C4-2B (cell line): ENCODE results near the gene DNM3.

ENCODE experiments used
- H3K27ac ChIP-seq: fragments of 450-650 bp; 2 replicates; pipeline ENCODE4 v1.5.1; 2017
- ZFX ChIP-seq: fragments of 450-650 bp; IDR thresholded peaks from 2 replicates; pipeline ENCODE4 v1.6.1; 2017
- TF ChIP-seq, protein P1 (sequence below): fragments of 450-650 bp; conservative IDR thresholded peaks from 2 replicates; pipeline ENCODE4 v1.5.1; 2017; ENCODE audit warnings: mild to moderate bottlenecking

Gene DNM3

DNA sequence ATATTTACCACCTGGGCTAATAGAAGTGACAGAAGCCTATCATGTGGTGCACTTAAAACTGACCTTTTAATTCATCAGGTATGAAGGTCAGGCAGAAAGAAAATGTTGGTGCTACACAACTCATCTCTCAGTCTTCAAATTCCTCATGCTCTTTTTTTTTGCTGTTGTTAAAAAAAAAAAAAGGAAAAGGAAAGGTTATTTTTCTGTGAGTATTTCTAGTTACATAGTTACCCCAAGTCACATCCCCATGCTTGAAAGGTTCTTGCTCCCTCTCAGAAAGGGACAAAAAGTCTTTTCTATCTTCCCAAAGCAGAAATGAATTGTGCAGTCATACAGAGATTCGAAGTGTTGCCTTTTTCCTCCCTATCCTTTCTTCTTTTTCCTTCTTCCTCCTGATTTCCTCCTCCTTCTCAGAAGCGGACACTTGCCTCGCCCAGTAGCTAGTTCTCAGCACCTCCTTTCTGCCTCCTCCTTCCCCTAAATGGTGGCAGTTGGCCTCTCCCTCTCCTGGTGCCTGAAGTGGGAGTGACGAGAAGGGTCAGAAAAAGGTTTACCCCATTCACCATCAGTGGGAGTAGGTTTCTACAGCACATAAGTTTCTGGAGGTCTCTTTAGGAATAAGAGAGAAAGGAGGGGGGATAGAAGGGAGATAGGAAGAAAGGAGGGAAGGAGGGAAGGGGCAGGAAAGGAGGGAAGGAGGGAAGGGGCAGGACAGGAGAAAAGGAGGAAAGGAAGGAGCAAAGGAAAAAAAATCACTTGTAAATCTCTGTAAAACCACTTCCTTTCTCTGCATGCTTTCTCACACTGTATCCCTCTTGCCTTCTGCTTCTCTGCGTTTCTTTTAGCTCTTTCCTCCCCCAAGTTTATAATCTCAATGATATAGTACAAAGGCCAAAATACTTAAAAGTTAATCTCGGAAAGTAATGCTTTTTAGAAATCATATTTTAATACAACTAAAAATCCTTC is 558.7 kb downstream of the DNM3 start:
- no peak for TF ChIP-seq ZFX
- TF ChIP-seq, protein P1, sequence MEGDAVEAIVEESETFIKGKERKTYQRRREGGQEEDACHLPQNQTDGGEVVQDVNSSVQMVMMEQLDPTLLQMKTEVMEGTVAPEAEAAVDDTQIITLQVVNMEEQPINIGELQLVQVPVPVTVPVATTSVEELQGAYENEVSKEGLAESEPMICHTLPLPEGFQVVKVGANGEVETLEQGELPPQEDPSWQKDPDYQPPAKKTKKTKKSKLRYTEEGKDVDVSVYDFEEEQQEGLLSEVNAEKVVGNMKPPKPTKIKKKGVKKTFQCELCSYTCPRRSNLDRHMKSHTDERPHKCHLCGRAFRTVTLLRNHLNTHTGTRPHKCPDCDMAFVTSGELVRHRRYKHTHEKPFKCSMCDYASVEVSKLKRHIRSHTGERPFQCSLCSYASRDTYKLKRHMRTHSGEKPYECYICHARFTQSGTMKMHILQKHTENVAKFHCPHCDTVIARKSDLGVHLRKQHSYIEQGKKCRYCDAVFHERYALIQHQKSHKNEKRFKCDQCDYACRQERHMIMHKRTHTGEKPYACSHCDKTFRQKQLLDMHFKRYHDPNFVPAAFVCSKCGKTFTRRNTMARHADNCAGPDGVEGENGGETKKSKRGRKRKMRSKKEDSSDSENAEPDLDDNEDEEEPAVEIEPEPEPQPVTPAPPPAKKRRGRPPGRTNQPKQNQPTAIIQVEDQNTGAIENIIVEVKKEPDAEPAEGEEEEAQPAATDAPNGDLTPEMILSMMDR, result peak; percentile 72
- H3K27ac ChIP-seq, result no peak overlapping the region

DNA sequence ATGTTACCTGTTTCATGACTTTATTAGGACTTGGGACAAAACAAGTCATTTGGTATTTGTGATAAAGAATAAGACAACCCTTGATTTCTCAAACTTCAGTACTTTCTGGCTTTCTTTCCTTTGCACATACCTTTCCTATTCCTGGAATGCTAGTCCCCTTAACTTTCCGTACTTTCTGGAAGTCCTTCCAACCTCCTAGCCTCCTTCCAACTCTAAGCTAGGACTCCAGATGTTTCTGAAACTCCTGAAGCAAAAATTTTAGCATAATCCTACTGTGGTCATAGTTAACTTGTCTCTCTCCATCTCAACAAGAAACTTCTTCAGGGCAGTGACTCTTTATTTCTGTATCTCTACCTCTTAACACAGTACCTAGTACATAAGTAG is 559.4 kb downstream of the DNM3 start:
- no peak overlapping the region for H3K27ac ChIP-seq
- TF ChIP-seq, protein P1, result no peak
- no peak for TF ChIP-seq ZFX

DNA sequence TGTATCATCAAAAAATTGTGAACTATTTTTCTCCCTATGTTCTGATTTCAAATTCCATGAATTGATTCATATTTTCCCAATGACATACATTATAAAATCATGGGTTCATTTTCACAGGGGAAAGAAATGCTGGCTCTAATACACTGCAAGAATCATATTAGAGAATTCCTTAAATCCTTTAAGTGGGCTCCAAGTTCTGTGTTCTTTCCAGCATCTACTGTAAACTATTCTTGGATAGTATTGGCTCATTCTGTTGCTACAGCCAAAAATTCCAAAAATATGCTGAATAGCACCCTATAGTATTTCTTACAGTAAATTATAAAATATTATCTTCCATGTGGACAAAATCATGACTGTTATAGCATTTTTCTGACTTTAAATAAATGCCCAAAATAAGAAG is 560.2 kb downstream of the DNM3 start:
- no peak for TF ChIP-seq ZFX
- TF ChIP-seq, protein P1, result no peak
- H3K27ac ChIP-seq, result no peak overlapping the region

DNA sequence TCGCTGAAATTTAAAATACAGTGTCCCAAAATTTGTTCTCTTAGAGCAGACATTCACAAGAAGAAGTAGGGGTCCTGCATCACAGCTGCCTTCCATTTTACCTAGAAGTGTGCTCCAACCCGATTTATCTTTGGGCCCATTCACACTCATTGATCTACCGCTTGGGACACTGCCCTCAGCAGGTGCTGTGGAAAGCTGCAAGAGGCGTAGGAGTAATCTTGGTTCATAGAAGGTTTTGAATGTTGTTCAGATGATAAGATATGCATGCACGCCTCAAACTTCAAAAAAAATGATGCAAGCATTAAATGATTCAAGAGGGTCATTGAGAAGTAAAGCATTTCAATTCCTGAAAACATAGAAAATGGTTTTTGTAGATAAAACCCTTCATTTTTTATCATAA is 560.6 kb downstream of the DNM3 start:
- H3K27ac ChIP-seq, result no peak overlapping the region
- TF ChIP-seq, protein P1, result peak; percentile 35
- no peak for TF ChIP-seq ZFX

DNA sequence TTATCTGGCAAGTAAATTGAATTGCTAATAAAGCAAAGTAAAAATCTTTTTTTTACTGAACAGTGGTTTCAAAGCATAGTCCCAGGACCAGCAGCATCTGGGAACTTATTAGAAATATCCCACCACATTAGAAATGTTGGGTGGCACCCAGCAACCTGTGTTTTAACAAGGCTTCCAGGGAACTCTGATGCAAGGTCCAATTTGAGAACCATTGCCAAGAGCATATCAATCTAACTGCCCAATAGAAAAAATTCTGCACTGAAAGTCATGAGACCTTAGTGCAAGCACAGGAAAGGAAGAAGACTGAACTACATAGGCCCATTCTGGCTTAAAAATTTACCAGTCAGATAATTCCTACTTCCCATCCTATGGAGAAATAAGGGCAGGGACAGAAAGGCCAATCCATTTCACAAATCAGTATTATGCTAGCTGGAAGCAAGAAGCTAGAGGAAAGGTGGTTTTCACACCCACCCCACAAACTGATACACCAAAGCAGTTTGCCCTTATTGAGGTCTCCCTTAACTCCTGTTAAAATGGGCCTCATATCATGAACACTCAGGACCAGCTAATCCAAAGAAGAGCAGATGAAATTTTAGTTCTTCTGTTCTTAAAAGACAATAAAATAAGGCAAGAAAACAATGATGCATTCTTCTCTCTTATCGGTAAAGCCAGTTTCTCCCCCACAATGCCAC is 561.7 kb downstream of the DNM3 start:
- no peak for TF ChIP-seq ZFX
- TF ChIP-seq, protein P1, result no peak
- H3K27ac ChIP-seq, result no peak overlapping the region

DNA sequence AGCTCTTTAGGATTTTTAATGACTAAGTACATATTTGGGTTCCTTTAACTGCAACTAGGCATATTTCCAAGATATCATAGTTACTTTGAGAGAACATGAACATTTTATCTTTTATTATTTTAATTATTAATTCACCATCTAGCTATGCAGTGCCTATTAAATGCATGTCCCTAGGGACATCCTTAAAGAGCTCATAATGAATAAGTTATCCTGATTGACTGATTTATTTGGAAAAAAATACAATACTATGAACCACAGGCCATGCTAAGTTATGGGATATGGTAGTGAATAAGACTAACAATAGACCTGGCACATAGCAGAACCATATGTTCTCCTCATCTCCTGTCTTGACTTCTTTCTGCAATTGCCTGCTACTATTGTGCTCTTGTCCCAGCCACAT is 562.8 kb downstream of the DNM3 start:
- H3K27ac ChIP-seq, result no peak overlapping the region
- no peak for TF ChIP-seq ZFX
- TF ChIP-seq, protein P1, result no peak

DNA sequence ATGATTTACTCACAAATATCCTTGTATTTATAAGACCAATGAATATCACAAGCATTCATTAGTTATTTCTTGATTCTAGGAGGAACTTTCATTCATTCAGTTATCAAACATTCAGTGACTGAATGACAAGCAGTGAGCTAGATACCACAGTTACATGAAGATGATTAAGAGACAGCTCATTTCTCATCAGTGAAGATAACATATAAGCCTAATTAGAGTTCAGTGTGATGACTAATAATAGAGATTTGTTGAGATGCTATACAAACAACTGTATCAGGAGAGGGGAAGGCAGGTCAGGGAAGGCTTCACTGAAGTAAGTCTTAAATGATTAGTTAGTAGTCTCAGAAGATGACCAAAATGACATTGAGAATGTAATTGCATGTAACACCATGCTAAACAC is 564.6 kb downstream of the DNM3 start:
- no peak for TF ChIP-seq ZFX
- TF ChIP-seq, protein P1, result no peak
- no peak overlapping the region for H3K27ac ChIP-seq
